GM21723 (cell line): Measurements from ENCODE around the gene CDK15.
"Not testable (repeated sequence)": the region's sequence is repeated elsewhere in the genome, so short reads cannot be mapped to it uniquely, and the experiment has no call there.

Experiments used
- ATAC-seq: cut with Tn5 transposase; IDR thresholded peaks from one replicate; pipeline ENCODE4 v1.9.1; 2021; ENCODE audit warnings: mild to moderate bottlenecking, moderate library complexity; ENCODE audit not compliant: unreplicated experiment

Gene CDK15

DNA sequence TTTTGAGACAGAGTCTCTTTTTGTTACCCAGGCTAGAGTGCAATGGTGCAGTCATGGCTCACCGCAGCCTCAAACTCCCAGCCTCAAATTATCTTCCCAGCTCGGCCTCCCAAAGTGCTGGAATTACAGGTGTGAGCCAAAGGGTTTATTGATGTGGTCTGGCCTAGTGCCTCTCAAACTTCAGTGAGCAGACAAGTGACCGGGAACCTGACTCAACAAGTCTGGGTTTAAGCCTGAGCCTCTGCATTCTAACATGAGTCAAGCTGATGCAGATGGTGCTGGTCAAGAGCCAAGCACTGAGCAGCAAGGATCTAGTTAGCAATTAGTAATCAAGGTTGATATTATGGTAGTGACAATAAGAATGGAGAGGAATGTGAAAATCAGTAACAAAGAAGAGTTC lies 21.3 kb downstream of the CDK15 start:
- no peak for ATAC-seq

DNA sequence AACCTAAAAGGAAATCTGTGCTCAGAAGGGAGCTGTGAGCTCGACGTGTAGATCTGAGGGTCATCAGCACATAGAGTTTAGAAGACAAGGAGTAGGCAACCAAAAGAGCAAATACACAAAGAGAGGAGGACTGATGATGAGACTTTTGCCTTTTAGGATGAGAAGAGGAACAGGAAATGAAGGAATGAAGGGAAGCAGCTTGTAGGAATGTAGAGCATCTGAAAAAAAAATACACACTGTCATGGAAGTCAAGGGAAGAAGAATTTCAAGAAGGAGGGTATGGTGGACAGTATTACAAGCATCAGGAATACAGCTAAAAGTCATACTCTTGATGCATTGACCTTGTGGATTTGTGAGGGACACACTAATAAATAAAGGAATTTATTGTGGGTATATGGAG lies 21.9 kb downstream of the CDK15 start:
- ATAC-seq, result no peak

DNA sequence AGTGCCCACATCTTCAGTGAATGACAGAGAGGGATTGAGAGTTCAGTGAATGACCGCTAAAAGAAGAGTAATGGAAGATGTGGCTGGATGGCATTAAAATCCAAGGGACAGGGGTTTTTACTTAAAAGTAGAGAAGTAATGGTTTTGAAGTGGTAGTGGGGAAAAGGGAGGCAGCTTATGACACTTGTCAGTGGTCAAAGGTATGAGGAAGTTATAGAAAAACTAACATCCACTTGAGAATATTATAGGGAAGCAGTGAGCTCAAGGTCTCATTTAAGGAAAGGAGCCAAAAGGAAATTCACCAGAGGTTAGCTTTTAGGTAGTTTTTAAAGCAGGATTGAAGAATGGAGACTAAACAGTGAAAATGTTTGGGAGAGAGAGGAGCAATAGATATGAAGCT lies 24.3 kb downstream of the CDK15 start:
- ATAC-seq, result no peak

DNA sequence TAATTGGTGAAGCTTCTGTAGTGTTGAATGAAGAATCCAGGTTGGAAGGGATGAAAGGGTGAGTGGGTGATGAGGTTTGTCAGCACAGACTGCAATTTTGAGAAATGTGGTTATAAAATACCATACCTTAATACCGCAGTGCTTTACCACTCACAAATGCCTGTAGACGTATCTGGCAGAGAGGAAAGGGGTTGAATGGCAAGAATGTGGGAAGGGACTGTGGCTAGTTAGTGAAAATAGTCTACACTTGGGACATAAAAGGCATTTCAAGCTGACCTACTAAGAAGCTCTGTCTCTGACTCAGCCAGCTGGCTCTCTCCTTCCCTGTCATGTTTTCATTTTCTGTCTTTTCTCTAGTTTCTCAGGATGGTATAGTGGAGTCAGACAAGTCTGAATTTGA lies 25.1 kb downstream of the CDK15 start:
- ATAC-seq, result no peak

DNA sequence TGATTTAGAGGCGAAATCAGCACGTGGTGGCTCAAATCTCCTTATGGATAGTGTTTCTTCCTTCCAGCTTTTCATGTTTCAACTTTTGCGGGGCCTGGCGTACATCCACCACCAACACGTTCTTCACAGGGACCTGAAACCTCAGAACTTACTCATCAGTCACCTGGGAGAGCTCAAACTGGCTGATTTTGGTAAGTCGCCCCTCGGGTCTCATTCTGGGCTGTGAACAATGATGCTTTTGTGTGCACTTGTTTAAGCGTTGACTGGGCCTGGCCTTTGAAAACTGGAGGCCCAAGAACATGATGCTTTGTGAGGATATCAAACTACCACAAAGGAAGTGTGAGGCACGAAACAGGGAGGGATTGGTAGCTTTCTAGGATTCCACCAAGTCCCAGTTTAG lies 27.4 kb downstream of the CDK15 start:
- no peak for ATAC-seq

DNA sequence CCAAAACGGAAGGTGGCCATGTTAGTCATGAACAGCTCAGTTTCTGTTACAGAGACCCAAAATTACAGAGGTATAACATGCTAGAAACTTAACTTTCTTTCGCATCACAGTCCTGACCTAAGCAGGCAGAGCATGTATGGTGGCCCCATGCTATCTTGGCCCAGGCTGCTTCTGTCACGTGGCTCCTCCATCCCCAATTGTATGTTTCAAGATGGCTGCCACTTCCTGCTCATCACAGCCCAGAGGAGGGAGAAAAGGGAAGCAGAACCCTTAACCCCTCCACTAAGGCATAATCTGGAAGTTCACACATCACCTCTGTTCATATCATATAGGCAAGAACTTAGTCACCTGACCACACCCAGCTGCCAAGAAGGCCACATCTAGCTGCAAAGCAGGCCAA lies 28.7 kb downstream of the CDK15 start:
- no peak for ATAC-seq

DNA sequence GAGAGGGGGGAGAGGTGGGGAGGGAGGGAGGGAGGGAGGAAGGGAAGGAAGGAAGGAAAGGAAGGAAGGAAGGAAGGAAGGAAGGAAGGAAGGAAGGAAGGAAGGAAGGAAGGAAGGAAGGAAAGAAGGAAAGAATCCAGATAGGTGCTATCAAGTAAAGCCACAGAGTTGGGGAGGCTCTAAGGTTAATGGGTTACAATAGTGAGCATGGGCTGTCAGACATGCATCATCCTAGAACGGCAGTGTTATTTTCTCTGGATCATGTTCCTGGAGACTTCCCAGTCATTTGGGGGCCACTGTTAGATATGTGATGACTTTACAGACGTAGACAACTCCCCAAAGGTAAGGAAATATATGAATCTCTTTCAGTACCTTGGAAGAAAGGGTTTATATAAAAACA lies 31.1 kb downstream of the CDK15 start:
- no peak for ATAC-seq

DNA sequence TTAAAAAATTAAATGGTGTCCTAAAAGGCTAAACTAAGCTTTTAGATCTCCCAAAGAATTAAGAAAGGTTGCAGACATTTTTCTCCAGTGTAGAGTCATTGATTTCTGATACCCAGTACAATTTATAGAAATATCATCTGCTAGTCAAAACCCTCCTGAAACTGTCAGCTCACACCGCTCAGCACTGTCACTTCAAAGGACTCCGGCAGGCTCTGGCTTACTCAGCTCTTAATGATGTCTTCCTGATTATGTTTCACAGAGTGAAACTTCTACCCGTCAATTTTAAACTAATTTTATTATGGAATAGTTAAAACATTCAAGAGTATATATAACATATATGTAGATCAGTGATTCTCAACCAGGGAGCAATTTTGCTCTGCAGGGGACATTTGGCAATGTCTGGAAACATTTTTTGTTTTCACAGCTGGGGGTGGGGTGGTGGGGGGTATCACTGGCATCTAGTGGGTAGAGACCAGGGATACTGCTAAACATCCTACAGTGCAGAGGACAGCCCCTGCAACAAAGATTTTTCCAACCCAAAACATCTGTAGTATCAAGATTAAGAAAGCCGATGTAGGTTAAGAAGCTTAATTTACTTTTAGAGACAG lies 31.6 kb downstream of the CDK15 start:
- ATAC-seq, result no peak

DNA sequence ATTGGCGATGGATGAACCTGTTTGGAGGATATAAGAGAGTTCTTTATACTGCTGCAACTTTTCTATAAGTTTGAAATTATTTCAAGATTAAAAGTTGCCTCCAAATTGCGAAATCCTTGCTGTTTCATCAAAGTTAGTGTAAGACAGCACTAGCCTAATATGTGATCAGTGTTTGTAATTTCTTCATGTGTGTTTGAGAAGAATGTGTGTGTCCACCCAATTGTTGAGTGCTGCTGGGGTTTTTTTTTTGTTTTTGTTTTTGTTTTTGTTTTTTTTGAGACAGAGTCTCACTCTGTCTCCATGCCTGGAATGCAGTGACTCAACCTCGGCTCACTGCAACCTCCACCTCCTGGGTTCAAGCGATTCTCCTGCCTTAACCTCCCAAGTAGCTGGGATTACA lies 33.4 kb downstream of the CDK15 start:
- ATAC-seq, result no peak

DNA sequence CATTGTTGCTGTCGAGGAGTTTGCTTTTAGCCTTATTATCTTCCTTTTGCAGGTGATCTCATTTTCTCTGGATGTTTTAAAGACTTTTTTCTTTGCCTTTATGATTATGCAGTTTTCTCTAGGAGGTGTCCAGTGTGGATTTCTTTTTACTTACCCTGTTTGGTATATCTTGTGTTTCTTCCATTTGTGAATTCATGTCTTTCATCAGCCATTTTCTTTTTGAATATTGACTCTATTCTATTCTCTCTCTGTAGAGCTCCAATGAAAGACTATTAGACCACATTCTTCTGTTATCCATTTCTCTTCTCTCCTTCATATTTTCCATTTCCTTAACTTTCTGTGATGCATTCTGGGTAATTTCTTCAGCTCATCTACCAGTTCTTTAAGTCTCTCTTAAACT lies 34.4 kb downstream of the CDK15 start:
- ATAC-seq, result no peak

DNA sequence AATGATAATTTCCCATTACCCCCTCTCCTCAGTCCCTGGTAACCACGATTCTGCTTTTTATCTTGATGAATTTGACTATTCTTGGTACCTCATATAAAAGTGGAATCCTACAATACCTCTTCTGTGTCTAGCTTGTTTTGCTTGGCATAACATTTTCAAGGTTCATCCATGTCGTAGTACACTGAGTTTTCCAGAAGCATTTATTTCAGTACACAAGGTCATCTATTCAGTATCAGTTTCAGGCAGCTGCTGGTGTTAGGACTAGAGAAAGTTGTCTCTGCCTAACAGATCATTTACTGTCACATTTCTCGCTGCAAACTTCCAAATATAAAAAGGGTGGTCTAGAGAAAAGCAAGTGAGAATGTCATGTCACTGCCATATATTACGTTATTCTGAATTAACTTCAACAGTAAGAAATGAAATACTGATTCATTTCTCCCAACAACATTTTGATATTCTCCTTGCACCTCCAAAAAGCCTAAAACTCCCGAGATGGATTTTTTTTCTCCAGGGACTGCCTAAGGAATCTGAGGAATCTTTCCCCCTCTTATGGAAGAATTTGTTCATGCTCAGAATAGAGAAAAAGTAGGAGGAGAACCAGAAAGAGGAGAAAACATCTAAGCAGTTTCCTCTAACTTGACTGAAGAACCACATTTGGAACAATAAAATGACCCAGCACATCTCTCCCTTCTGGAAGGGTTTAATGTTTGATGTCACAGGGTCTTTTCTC lies 36.0 kb downstream of the CDK15 start:
- ATAC-seq, result no peak

DNA sequence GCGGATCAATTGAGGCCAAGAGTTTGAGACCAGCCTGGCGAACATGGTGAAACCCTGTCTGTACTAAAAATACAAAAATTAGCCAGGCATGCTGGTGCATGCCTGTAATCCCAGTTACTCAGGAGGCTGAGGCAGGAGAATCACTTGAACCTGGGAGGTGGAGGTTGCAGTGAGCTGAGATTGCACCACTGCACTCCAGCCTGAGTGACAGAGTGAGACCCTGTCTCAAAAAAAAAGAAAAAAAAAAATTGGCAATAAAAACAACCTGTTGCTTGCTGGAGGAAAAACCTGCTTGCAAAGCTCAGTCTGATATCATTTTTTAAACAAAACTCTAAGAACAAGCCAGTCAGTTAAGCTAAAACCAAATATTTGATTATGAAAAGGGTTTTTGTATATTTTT lies 38.6 kb downstream of the CDK15 start:
- not testable (repeated sequence) for ATAC-seq

DNA sequence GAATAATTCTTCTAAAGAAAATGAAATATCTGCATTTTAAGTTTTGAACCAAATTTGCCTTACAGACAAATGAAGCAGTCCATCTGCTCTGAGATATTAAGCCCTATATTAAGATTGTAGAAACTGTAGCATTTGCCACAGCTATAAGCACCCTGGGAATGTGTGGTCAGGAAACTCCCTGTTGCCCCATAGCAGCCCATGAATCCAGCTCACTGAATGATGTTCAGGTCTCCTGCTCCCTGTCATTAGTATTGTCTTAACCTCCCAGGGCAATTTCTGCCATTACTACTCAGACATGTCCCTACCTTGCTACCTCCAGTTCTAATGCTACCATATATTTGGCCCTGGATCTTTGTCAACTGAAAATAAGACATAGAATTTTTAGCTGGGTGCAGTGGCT lies 41.1 kb downstream of the CDK15 start:
- no peak for ATAC-seq

DNA sequence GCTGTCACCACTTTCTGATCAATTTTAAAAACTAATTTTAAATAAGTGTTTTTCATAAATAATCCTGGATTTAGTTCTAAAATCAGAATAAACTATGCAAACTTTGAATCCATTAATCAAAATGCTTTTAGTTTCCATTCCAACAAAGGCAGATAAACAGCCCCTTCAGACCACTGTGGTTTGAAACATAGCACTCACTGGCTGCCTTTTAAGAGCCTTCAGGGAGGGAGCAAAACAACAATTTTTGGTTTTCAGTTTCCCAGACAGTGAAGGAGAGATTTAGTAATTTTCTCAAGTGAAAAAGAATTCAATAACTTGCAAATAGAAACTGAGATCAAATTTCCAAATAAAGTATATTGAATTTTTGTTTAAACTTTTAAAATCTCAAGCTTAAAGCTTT lies 46.1 kb downstream of the CDK15 start:
- no peak for ATAC-seq

DNA sequence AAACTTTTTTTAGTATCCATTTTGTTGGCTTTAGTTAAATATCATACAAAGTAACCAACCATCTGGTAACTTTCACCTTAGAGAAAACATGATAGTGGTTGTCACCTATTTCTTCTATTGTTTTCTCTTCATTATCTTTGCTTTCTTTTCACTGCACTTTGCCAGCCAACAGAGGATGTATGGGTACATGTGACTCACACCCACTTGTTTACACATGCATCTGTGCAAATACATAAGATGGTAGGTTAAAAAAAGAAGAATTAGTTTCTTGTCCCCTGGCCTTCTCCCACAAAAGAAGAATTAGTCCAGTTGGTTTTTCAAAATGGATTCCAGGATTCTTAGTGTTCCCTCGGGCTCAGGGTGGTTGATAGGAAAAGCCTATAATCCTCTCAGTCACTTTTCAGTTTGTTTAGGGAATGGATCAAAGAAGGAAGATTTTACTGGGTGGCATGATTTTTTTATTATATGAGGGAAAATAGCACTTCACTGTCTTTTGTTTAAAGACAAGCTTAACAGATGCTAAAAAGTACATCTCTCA lies 46.6 kb downstream of the CDK15 start:
- no peak for ATAC-seq

DNA sequence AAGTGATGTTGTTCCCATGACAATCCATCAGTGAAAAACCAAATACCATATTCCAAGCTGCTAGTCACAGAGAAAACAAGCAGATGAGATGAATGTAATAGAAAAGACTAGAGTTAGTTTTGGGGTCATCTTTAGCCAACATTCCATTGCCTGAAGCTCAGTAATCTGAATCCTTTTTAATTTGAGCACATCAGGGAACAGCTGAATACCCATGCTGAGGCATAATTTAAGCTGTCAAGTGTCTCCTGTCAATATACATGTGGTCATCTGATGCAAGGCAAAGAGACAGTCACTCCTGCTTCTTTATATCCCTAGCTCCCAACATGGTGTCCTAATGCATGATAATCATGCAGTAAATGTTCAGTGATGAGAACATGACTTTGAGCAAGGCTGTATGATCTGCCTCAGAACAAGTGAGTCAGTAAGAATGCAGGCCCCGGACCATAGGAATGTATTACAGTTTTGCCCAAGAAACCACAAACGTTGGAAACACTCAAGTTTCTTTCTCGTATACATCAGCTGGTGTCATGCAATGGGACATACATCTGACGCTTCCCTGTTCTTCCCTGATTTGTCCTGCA lies 48.0 kb downstream of the CDK15 start:
- no peak for ATAC-seq

DNA sequence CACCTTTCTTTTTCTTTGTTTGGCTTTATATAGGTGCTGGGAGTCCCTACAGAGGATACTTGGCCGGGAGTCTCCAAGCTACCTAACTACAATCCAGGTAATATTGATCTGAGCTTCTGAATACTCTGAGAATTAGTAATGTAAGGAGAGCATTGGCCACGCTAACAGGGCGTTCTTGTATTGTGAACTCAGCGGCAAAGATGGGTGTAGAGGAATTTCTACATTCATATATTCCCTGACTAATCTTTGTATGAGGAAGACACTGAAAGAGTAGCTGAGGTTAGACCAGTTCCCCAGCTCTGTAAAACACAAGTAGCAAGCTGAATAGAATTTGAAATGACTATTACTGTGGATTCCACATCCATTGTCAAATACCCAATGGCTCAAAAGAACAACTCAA lies 48.5 kb downstream of the CDK15 start:
- no peak for ATAC-seq

DNA sequence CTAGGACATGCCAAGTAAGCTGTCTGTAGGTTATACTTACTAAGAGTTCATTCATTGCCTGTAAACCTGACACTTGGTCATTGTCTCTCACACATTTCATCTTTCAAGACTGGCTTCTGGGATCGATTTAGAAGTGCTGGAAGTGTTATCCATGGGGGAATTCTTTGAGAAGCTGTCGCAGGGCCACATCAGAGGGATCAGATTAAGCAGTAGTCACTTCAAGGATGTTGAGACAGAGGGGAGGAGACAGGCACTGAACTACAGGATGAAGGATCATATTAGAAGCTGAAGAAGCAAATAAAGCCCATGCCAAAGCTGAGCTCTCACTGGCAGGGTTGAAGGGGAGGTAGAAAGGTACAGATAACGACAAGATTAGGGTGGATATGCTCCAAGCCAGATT lies 49.0 kb downstream of the CDK15 start:
- no peak for ATAC-seq

DNA sequence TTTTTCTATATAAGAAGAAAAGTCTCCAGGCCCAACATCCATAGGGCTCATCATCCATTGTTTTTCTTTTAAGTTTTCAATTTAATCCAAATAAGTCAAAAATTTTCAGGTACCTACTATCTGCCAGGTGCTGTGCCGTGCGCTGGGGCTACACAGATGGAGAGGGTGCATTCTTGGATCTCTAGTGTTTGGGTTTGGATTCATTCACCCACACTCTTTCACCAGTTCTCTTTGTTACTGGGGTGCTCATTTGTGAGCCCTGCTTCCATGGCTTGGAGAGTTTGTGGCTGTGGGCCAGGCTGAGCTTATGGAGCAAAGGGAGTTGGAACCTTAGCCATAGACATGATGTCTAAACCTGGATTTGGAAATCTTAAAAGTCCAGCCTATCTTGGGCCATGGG lies 51.0 kb downstream of the CDK15 start:
- no peak for ATAC-seq

DNA sequence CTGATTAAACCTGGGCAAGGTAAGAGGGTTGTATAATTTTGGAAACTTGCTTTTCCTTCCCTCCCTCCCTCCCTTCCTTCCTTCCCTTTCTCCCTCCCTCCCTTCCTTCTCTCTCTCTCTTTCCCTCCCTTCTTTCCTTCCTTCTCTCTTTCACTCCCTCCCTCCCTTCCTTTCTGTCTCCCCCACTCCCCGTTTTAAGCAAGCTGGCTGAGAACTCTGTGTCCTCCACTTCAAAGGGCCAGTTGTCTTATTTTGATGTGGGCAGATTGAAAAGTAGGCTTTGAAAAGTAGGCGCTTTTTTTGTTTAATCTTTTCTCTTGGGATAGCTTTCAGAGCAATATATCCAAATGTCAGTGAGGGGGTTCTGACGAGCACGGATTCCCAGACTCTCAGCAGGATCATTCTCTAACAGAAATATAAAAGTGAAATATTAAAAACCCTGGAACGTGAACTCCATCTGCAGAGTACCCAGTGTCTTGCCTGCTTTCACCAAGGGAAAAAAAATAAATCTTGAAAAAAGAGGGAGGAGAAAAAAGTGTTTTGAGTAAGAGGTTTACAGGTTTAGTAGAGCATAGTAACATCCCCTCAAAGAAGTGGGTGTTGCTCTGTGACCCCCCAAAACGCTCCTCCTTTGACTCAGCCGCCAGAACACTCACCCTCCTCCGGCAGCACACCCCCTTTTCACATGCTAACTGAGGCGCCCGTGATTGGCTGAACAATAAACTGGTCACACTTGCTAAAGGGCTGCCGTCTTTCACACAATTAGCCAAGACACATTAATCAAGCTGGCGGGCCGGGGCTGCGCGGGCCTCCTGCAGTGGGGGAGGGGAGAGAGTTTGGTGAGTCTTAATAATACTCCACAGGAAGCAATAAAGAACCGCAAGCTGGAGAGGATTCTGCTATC lies 52.2 kb downstream of the CDK15 start:
- ATAC-seq, result no peak

DNA sequence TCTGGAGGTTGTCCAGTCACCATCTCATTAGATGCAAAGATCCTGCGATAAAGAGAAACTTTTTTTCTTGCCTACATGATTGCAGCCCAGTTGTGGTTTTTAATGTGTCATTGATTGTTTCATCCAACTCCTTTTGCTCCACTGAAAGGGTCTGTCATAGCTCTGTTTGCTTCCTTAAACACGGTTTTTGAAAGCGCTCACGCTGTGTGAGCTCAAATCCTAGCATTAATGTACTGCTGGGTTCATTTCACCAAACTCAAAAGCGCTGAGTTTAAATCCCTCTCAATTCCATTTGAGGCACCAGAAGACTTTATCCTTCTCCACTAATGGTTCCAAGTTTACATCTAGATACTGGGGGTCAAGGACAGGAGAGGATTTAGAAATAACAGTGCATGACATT lies 53.6 kb downstream of the CDK15 start:
- ATAC-seq, result no peak
